Measurements from ENCODE around the gene GNAI2. TPM values are rescaled to one million over a fixed set of nuclear protein-coding genes. Genes with fewer than 3 reads are reported as not detected.
"Not testable (repeated sequence)": the region's sequence is repeated elsewhere in the genome, so short reads cannot be mapped to it uniquely, and the experiment has no call there.

GNAI2 gene
- total and polyA plus RNA-seq, 8 donors: 26.9 to 104 (median 51.9) TPM

DNA sequence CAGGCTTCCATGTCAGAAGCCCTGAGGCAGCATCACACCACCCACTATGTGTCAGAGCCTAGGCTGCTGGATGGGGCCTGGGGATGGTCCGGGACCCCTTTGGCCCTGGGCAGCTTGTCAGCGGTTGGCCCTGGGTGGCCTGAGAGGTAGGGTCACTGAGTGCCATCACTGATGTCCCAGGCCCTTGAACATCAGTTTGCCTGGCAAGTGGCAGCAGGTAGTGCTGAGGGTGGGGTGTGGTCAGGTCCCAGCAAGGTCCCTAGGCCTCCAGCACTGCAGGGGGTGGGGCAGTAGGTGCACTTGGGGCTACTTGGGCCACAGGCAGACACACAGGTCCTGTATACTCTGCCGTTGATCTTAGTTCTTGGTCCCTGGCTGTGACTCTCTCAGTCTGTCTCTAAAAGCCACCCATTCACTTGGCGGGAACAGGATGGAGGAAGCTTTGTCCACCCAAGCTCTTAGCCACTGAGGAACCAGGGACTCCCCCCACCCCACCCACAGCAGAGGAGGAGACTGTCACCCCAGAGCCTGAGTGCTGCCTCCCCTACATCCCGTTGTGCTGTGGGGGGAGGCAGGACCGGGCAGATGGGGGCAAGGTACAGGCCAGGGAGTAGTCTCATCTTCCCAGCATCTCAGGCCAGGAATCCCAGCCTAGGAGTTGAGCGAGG is 5.8 kb downstream of the GNAI2 start:
- Histone ChIP-seq H3K9me3 (no peaks in the 10 kb centered on the region), H3K27ac (peak overlapping the region in 2 of 4 donors; percentile 80 to 81), H3K4me3 (no peak overlapping the region), H3K27me3 (no peaks in the 10 kb centered on the region), H3K36me3 (no peaks in the 10 kb centered on the region), H3K4me1 (peaks cover 8 to 35% (median 12%) of the 10 kb centered on the region in 3 donors)
- WGBS, 2 donors: 69 to 76% methylated on average over 7 of the region's 7 CpGs
- FAIRE-seq (no peak), DNase-seq (no peak), ATAC-seq (no peak)
- TF ChIP-seq, protein P1, sequence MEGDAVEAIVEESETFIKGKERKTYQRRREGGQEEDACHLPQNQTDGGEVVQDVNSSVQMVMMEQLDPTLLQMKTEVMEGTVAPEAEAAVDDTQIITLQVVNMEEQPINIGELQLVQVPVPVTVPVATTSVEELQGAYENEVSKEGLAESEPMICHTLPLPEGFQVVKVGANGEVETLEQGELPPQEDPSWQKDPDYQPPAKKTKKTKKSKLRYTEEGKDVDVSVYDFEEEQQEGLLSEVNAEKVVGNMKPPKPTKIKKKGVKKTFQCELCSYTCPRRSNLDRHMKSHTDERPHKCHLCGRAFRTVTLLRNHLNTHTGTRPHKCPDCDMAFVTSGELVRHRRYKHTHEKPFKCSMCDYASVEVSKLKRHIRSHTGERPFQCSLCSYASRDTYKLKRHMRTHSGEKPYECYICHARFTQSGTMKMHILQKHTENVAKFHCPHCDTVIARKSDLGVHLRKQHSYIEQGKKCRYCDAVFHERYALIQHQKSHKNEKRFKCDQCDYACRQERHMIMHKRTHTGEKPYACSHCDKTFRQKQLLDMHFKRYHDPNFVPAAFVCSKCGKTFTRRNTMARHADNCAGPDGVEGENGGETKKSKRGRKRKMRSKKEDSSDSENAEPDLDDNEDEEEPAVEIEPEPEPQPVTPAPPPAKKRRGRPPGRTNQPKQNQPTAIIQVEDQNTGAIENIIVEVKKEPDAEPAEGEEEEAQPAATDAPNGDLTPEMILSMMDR (IDR thresholded peaks at IDR 0.05): no peak
- intact Hi-C loops (cut with DNase I): no loop called here

DNA sequence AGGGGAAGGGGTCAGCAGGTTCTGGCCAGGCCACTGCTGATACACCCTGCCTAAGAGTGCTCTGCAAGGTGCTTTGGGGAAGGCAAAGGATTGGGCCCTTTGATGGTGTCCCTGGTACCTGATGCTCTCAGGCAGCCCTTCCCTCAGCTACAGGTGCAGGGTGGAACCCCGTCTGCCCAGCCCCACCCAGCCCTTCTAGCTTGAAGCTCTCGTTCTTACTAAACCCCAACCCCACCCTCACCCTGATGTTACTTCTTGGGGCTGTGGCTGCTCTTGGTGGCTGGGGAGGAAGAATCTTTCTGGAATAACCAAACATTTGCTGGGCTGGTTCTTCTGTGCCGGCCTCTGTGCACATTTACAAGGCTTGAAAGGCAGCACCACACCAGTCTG is 6.4 kb downstream of the GNAI2 start:
- no peak for FAIRE-seq
- H3K27ac ChIP-seq: peak overlapping the region in 2 of 4 donors; percentile 80 to 81
- no peak overlapping the region for H3K4me3 ChIP-seq
- intact Hi-C loops (cut with DNase I): no loop called here
- H3K4me1 ChIP-seq: peaks cover 5 to 35% (median 12%) of the 10 kb centered on the region in 3 donors
- DNase-seq: no peak
- H3K27me3 ChIP-seq: no peaks in the 10 kb centered on the region
- 67 to 76% methylated on average over 3 of the region's 3 CpGs for WGBS, 2 donors
- TF ChIP-seq, protein P1 (IDR thresholded peaks at IDR 0.05): no peak
- no peak for ATAC-seq
- no peaks in the 10 kb centered on the region for H3K9me3 ChIP-seq
- no peaks in the 10 kb centered on the region for H3K36me3 ChIP-seq

DNA sequence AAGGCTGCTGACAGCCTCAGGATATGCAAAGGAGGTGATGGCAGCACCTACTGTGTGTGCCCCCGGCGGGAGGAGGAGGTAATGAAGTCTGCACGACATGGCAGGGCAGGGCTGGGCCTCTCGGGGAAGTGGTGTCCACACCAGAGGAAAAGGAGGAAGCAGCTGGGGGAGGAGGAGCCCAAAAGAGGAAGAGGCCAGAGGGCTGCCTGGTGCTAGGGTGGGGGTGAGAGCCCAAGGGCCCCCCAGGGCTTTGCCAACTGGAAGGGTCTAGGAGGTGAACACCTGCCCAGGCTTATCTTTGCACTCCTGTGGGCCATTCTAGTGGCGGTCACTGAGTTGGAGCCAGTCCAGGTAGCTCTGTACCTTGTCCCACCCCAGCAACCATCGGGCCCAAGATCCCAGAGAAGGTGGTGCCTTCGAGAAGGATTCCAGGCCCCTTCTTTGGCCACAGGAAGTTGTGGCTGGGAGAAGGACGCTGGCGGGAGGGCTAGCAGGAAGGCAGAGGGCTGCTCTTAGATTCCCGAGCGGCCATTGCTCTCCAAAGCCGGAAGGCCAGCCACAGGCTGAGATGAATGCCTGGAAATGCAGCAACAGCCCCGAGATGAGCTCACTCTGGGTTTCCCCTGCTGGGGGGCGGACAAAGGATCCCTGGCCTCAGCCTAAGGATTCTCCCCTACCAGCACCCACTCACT is 7.0 kb downstream of the GNAI2 start:
- Histone ChIP-seq H3K4me3 (no peak overlapping the region), H3K4me1 (peaks cover 5 to 35% (median 11%) of the 10 kb centered on the region in 3 donors), H3K9me3 (no peaks in the 10 kb centered on the region), H3K27me3 (no peaks in the 10 kb centered on the region), H3K36me3 (no peaks in the 10 kb centered on the region), H3K27ac (peak overlapping the region in 3 of 4 donors; percentile 8 to 81 (median 80))
- intact Hi-C loops (cut with DNase I): no loop called here
- WGBS, 2 donors: 53 to 60% methylated on average over 13 to 14 of the region's 14 CpGs
- DNase-seq (peak in 2 of 6 donors; percentile 69 to 72), ATAC-seq (peak in 2 of 4 donors; percentile 21 to 22), FAIRE-seq (no peak)
- TF ChIP-seq, protein P1 (IDR thresholded peaks at IDR 0.05): no peak

DNA sequence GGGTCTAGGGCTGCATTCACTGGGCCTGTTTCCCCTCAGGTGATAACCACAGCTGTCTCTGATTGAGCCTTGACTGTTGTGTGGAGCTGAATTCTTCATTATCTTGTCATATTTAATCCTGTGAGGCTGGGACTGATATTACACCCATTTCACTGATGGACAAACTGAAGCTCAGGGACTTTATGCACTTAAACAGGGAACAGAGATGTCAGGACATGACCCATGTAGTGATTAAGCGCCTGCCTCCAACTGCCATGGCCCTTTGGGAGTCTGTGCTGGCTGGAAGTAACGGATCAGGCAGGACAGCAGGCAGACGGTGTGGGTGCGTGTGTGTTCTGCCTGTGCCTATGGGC is 7.5 kb downstream of the GNAI2 start:
- intact Hi-C loops (cut with DNase I): no loop called here
- 86 to 91% methylated on average over 4 of the region's 4 CpGs for WGBS, 2 donors

DNA sequence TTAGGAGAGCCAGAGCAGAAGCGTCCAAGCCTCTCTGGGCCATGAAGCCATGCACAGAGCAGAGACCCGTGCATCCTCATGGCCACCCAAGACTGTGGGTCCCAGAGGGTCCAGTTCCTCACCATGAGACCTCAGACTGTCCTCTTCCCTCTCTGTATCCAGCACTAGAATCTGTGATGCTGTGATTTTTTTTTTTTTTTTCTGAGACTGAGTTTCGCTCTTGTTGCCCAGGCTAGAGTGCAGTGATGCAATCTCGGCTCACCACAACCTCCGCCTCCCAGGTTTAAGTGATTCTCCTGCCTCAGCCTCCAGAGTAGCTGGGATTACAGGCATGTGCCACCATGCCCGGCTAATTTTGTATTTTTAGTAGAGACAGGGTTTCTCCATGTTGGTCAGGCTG is 8.8 kb downstream of the GNAI2 start:
- FAIRE-seq; intact Hi-C loops (cut with DNase I); H3K27me3 ChIP-seq; DNase-seq; ATAC-seq; H3K36me3 ChIP-seq; H3K4me3 ChIP-seq; H3K9me3 ChIP-seq: not testable (repeated sequence)
- Histone ChIP-seq H3K4me1 (peaks cover 0 to 24% (median 5%) of the 10 kb centered on the region in 3 donors), H3K27ac (peak overlapping the region in 2 of 4 donors; percentile 80 to 81)
- WGBS, 2 donors: 79 to 82% methylated on average over 6 of the region's 6 CpGs

More for the DNA sequence above, 7.5 kb downstream of the GNAI2 start:
- no peaks in the 10 kb centered on the region for H3K36me3 ChIP-seq
- peak overlapping the region in 3 of 4 donors; percentile 8 to 81 (median 80) for H3K27ac ChIP-seq
- H3K4me3 ChIP-seq: no peak overlapping the region
- ATAC-seq (no peak), FAIRE-seq (no peak), DNase-seq (no peak)
- no peaks in the 10 kb centered on the region for H3K9me3 ChIP-seq
- no peaks in the 10 kb centered on the region for H3K27me3 ChIP-seq
- TF ChIP-seq, protein P1 (IDR thresholded peaks at IDR 0.05): no peak
- peaks cover 5 to 31% (median 6%) of the 10 kb centered on the region in 3 donors for H3K4me1 ChIP-seq

Measured in pancreas (tissue), 10 donors.